Transverse colon (tissue), 4 donors: Measurements from ENCODE around the gene MSX2. TPM values are rescaled to one million over a fixed set of nuclear protein-coding genes. Genes with fewer than 3 reads are reported as not detected.

Experiments
- DNase-seq: peaks from one replicate; pipeline ENCODE4 v3.0.0-alpha.2; 2019
- H3K27ac ChIP-seq, 4 donors: fragments of 200-600 bp; sonication (generic); 2 replicates each; pipeline ENCODE4 v1.5.1; 2016 to 2018; ENCODE audit warnings: inconsistent platforms in 4 of 4
- H3K27me3 ChIP-seq: fragments of 200-600 bp; sonication (generic); 2 replicates; pipeline ENCODE4 v1.5.1; 2017; ENCODE audit warnings: inconsistent platforms
- H3K36me3 ChIP-seq, 4 donors: fragments of 200-600 bp; sonication (generic); 2 replicates each; pipeline ENCODE4 v1.5.1; 2017 to 2019; ENCODE audit warnings: inconsistent platforms in 4 of 4
- H3K4me1 ChIP-seq, 4 donors: fragments of 200-600 bp; sonication (generic); 2 replicates each; pipeline ENCODE4 v1.5.1; 2017 to 2020; ENCODE audit warnings: inconsistent platforms in 4 of 4
- H3K4me3 ChIP-seq, 4 donors: fragments of 200-600 bp; sonication (generic); 1 replicate in 1 of 4; 2 replicates in 3 of 4; pipeline versions ENCODE4 v1.5.1 to v1.6.1; 2017 to 2019; ENCODE audit warnings: inconsistent platforms in 4 of 4
- H3K9me3 ChIP-seq, 2 donors: fragments of 200-600 bp; sonication (generic); 2 replicates each; pipeline ENCODE4 v1.5.1; 2017 to 2019; ENCODE audit warnings: inconsistent platforms in 2 of 2
- EP300 ChIP-seq: sonication (generic); formaldehyde crosslinking; IDR thresholded peaks from one replicate; pipeline ENCODE4 v1.6.1; 2017; ENCODE audit warnings: antibody characterized with exemption, low read depth
- POLR2A ChIP-seq: fragments of 450-650 bp; IDR thresholded peaks from one replicate; pipeline ENCODE4 v1.6.1; 2016; ENCODE audit warnings: antibody characterized with exemption, mild to moderate bottlenecking, moderate library complexity
- POLR2AphosphoS5 ChIP-seq, 3 donors: sonication (generic); formaldehyde crosslinking; IDR thresholded peaks; one replicate each; pipeline ENCODE4 v1.6.1; 2016; ENCODE audit warnings: antibody characterized with exemption in 3 of 3
- WGBS, 2 donors: methylation state at CpG; one replicate each; pipeline ENCODE4 v1.1.5; 2018; ENCODE audit warnings: low coverage in 1 of 2; 5-methylcytosine and 5-hydroxymethylcytosine counted together
- in situ Hi-C, 4 donors: fragments of 200-750 bp; cut with MboI; loops; one replicate each; pipeline versions ENCODE4 v1.15.0 to v1.15.1; 2017; ENCODE audit warnings: low sequenced_read_pairs in 3 of 4, low pct_ligation_motif_present in 1 of 4, low pct_unique_long_range_greater_than_20kb in 1 of 4
- intact Hi-C: fragments of 100-400 bp; cut with DNase I; formaldehyde crosslinking; loops from one replicate; pipeline ENCODE4 v1.15.1; 2023; ENCODE audit warnings: low total_unique reads
- total RNA-seq, 4 donors: library from RNA; depleted of rRNA; stranded (reverse); fragments of >200 nt; gene quantifications; one replicate each; pipeline ENCODE4 v1.1.0, GENCODE V29; 2016
- TF ChIP-seq, protein P1 (sequence below), 5 experiments: fragments of 200-600 bp in 3 of 5; fragments of 450-650 bp in 2 of 5; sonication (generic) in 3 of 5; IDR thresholded peaks; 1 replicate in 2 of 5; 2 replicates in 3 of 5; pipeline ENCODE4 v1.5.1; 2016 to 2017; ENCODE audit warnings: antibody characterized with exemption in 5 of 5, inconsistent platforms in 3 of 5, mild to moderate bottlenecking in 2 of 5, moderate library complexity in 1 of 5

MSX2 gene
- total RNA-seq, 4 donors from 2014 or later, result 0.27 to 1.1 TPM; not detected in 2

DNA sequence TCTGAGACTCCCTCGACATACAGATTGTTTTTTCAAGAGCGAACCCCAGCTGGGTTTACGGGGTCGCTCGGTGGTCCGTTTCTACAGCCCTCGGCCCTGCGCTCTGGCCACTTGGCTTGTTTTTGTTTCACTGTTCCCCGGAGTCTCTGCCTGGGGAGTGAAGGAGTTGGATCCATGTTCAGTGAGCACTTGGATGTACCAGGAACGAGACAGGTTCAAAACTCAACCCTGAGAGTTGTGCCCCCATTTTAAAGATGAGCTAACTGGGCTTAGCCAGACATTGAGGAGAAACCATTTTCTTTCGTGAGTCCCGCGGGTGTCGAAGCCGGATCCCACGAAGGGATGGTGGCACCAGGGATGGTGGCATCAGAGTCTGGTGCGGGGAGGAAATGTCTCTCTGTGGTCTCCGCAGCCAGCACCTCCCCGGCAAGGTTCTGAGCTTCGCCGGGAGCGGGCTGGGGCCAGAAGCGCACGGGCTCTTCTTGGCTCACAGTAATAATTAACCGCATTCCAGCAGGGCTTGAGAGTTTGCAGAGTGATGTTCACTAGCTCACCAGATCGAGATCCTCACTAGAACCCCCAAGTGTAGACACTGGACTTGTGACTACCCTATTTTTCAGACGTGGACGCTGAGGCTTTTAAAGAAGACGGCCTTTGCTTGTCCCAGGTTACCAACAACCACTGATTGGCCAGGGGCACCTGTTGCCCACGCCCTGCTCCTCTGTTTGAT, 1.0 kb downstream of the MSX2 start:
- peaks cover 99% of the 10 kb centered on the region for H3K27me3 ChIP-seq

DNA sequence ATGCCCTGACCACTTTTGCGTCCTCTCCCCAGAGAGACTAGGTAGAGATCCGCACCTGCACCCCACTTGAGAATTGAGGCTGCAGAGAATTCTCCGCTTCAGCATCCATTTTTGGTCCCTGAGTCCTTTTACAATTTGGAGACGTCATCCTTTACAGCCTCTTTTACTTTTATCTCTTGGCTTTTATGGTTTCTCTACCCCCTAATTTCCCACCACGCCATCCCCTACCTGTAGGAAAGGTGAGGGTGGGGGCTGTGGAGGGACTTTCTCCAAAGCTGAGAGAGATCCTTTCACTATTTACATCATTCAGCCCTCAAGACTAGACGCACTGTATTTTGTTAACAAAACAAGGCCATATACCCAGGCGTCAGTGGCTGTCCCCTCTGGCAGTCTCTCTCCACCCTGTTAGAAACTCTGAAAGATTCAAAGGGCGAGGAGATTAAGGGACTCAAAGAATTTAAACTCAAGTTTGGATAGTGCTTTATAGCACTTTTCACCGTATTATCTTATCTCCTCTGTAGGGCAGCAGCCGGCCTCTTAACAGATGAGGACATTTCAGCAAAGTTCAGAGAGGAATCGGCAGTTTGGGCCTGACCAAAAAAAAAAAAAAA, 1.7 kb downstream of the MSX2 start:
- H3K36me3 ChIP-seq, result no peaks in the 10 kb centered on the region
- H3K4me3 ChIP-seq, result no peak overlapping the region
- intact Hi-C loops (no loop called here), in situ Hi-C loops (no loop called here)
- H3K27ac ChIP-seq, result no peak overlapping the region
- H3K4me1 ChIP-seq, result peaks cover 0 to 22% (median 13%) of the 10 kb centered on the region in 4 donors
- H3K27me3 ChIP-seq, result peaks cover 99% of the 10 kb centered on the region
- TF ChIP-seq POLR2A (no peak), EP300 (no peak), POLR2AphosphoS5 (IDR thresholded peaks at IDR 0.05) (no peak)
- TF ChIP-seq, protein P1, sequence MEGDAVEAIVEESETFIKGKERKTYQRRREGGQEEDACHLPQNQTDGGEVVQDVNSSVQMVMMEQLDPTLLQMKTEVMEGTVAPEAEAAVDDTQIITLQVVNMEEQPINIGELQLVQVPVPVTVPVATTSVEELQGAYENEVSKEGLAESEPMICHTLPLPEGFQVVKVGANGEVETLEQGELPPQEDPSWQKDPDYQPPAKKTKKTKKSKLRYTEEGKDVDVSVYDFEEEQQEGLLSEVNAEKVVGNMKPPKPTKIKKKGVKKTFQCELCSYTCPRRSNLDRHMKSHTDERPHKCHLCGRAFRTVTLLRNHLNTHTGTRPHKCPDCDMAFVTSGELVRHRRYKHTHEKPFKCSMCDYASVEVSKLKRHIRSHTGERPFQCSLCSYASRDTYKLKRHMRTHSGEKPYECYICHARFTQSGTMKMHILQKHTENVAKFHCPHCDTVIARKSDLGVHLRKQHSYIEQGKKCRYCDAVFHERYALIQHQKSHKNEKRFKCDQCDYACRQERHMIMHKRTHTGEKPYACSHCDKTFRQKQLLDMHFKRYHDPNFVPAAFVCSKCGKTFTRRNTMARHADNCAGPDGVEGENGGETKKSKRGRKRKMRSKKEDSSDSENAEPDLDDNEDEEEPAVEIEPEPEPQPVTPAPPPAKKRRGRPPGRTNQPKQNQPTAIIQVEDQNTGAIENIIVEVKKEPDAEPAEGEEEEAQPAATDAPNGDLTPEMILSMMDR (IDR thresholded peaks at IDR 0.05), result no peak
- H3K9me3 ChIP-seq, result no peaks in the 10 kb centered on the region
- DNase-seq, result no peak
- WGBS, 2 donors, result 44 to 69% methylated on average over 6 to 11 of the region's 11 CpGs

More for the DNA sequence above, 1.0 kb downstream of the MSX2 start:
- no peak for DNase-seq
- TF ChIP-seq POLR2A, result no peak
- no peak for TF ChIP-seq POLR2AphosphoS5 (IDR thresholded peaks at IDR 0.05)
- TF ChIP-seq, protein P1 (IDR thresholded peaks at IDR 0.05), result no peak
- TF ChIP-seq EP300, result no peak
- WGBS, 2 donors, result 12 to 37% methylated on average over 2 to 30 of the region's 30 CpGs
- in situ Hi-C loops, result no loop called here
- Histone ChIP-seq H3K4me3 (peak overlapping the region; percentile 47 to 55 (median 52)), H3K4me1 (peaks cover 0 to 26% (median 16%) of the 10 kb centered on the region in 4 donors), H3K9me3 (no peaks in the 10 kb centered on the region), H3K27ac (no peak overlapping the region), H3K36me3 (no peaks in the 10 kb centered on the region)
- intact Hi-C loops, result no loop called here

- Histone ChIP-seq H3K27me3 (peaks cover 99% of the 10 kb centered on the region), H3K27ac (no peak overlapping the region), H3K9me3 (no peaks in the 10 kb centered on the region), H3K4me3 (no peak overlapping the region), H3K4me1 (peaks cover 0 to 19% (median 9%) of the 10 kb centered on the region in 4 donors), H3K36me3 (no peaks in the 10 kb centered on the region)
- WGBS, 2 donors, result 59 to 68% methylated on average over 10 to 21 of the region's 21 CpGs
- intact Hi-C loops (no loop called here), in situ Hi-C loops (no loop called here)
- TF ChIP-seq POLR2AphosphoS5 (IDR thresholded peaks at IDR 0.05) (no peak), POLR2A (no peak), EP300 (no peak)
- TF ChIP-seq, protein P1 (IDR thresholded peaks at IDR 0.05), result no peak
- no peak for DNase-seq
Measured at GRCh38 chr5:174726916-174727793, 2.8 kb downstream of the MSX2 start.
